Ishikawa (cell line): ENCODE data around the gene NEGR1.

Source experiments
- CEBPB ChIP-seq: IDR thresholded peaks from 2 replicates; pipeline ENCODE4 v1.6.1; 2012
- CREB1 ChIP-seq: IDR thresholded peaks from 2 replicates; pipeline ENCODE4 v1.6.1; 2012; ENCODE audit warnings: low read depth
- EGR1 ChIP-seq: IDR thresholded peaks from 2 replicates; pipeline ENCODE4 v1.6.1; 2012
- EP300 ChIP-seq: IDR thresholded peaks from 2 replicates; pipeline ENCODE4 v1.6.1; 2012; ENCODE audit warnings: borderline replicate concordance
- FOXM1 ChIP-seq: IDR thresholded peaks from 2 replicates; pipeline ENCODE4 v1.6.1; 2012; ENCODE audit warnings: low read depth, borderline replicate concordance
- NFIC ChIP-seq: IDR thresholded peaks from 2 replicates; pipeline ENCODE4 v1.6.1; 2012
- TAF1 ChIP-seq: IDR thresholded peaks from 2 replicates; pipeline ENCODE4 v1.6.1; 2012; ENCODE audit warnings: low read depth, mild to moderate bottlenecking
- YY1 ChIP-seq: IDR thresholded peaks from 2 replicates; pipeline ENCODE4 v1.6.1; 2012; ENCODE audit warnings: low read depth
- TF ChIP-seq, protein P1 (sequence below): IDR thresholded peaks from 2 replicates; pipeline ENCODE4 v1.6.1; 2012; ENCODE audit warnings: low read depth, mild to moderate bottlenecking
- TF ChIP-seq, protein P2 (sequence below): IDR thresholded peaks from 2 replicates; pipeline ENCODE4 v1.6.1; 2012

DNA sequence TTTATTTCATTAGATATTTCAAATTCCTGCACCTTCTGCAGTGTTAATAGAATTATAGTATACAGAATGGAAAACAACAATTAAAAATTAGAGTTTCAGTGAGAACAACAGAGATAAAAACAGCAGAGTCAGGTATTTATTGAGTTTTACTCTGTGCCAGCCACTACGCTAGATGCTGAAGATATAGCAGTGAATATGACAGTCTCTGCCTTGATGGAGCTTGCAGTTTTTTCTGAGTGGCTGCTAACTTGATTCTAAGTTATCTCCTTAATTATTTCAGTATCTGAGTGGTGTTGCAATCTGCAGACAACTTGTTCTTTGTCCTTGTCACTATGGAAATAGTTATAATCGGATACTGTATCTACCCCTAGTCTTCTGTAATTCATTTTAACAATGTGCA, 817.2 kb downstream of the NEGR1 start:
- TF ChIP-seq TAF1, result no peak
- no peak for TF ChIP-seq YY1
- TF ChIP-seq, protein P1, sequence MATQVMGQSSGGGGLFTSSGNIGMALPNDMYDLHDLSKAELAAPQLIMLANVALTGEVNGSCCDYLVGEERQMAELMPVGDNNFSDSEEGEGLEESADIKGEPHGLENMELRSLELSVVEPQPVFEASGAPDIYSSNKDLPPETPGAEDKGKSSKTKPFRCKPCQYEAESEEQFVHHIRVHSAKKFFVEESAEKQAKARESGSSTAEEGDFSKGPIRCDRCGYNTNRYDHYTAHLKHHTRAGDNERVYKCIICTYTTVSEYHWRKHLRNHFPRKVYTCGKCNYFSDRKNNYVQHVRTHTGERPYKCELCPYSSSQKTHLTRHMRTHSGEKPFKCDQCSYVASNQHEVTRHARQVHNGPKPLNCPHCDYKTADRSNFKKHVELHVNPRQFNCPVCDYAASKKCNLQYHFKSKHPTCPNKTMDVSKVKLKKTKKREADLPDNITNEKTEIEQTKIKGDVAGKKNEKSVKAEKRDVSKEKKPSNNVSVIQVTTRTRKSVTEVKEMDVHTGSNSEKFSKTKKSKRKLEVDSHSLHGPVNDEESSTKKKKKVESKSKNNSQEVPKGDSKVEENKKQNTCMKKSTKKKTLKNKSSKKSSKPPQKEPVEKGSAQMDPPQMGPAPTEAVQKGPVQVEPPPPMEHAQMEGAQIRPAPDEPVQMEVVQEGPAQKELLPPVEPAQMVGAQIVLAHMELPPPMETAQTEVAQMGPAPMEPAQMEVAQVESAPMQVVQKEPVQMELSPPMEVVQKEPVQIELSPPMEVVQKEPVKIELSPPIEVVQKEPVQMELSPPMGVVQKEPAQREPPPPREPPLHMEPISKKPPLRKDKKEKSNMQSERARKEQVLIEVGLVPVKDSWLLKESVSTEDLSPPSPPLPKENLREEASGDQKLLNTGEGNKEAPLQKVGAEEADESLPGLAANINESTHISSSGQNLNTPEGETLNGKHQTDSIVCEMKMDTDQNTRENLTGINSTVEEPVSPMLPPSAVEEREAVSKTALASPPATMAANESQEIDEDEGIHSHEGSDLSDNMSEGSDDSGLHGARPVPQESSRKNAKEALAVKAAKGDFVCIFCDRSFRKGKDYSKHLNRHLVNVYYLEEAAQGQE, result no peak
- TF ChIP-seq CREB1, result no peak
- TF ChIP-seq EP300, result no peak
- no peak for TF ChIP-seq FOXM1
- TF ChIP-seq EGR1, result no peak
- TF ChIP-seq, protein P2, sequence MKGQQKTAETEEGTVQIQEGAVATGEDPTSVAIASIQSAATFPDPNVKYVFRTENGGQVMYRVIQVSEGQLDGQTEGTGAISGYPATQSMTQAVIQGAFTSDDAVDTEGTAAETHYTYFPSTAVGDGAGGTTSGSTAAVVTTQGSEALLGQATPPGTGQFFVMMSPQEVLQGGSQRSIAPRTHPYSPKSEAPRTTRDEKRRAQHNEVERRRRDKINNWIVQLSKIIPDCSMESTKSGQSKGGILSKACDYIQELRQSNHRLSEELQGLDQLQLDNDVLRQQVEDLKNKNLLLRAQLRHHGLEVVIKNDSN, result no peak
- no peak for TF ChIP-seq CEBPB
- no peak for TF ChIP-seq NFIC
